Tibial nerve (tissue), 4 donors: Measurements from ENCODE around the gene CLEC4A.

Experiments
- EP300 ChIP-seq, 2 donors: sonication (generic); formaldehyde crosslinking; IDR thresholded peaks; one replicate each; pipeline ENCODE4 v1.6.1; 2017; ENCODE audit warnings: antibody characterized with exemption in 2 of 2, mild to moderate bottlenecking in 1 of 2
- POLR2A ChIP-seq, 2 donors: fragments of 450-650 bp; IDR thresholded peaks; one replicate each; pipeline ENCODE4 v1.6.1; 2017; ENCODE audit warnings: antibody characterized with exemption in 2 of 2, mild to moderate bottlenecking in 2 of 2, moderate library complexity in 2 of 2
- TF ChIP-seq, protein P1 (sequence below), 5 experiments: fragments of 200-600 bp in 3 of 5; fragments of 450-650 bp in 2 of 5; sonication (generic) in 3 of 5; IDR thresholded peaks; one replicate each; pipeline ENCODE4 v1.5.1; 2016 to 2019; ENCODE audit warnings: antibody characterized with exemption in 5 of 5, mild to moderate bottlenecking in 3 of 5, moderate library complexity in 2 of 5

DNA sequence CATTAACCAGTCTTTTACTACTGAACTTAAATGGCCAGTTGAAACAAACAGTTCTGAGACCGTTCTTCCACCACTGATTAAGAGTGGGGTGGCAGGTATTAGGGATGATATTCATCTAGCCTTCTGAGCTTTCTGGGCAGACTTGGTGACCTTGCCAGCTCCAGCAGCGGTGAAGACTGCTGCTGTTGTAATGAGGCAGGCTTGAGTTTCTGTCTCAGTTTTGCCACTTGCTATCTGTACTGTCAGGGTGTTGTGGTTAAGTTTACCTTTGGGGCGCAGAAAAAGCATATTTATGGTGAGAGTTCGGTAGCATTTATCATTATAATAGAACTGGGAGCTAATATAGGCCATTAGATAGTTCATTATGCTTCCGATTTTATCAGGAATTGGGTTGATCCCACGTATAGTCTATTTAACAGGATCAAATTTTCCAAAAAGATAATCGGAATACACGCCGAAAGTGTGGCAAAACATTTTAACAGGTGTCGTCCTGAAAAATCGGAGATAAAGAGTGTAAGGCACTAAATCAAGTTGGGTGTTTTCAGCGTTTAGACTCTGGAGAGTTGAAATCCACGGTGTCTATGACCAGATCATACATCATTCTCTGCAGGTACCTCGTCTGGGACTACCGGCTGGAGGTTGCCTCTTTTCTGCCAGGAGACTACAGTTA, 42.0 kb upstream of the CLEC4A start:
- TF ChIP-seq, protein P1, sequence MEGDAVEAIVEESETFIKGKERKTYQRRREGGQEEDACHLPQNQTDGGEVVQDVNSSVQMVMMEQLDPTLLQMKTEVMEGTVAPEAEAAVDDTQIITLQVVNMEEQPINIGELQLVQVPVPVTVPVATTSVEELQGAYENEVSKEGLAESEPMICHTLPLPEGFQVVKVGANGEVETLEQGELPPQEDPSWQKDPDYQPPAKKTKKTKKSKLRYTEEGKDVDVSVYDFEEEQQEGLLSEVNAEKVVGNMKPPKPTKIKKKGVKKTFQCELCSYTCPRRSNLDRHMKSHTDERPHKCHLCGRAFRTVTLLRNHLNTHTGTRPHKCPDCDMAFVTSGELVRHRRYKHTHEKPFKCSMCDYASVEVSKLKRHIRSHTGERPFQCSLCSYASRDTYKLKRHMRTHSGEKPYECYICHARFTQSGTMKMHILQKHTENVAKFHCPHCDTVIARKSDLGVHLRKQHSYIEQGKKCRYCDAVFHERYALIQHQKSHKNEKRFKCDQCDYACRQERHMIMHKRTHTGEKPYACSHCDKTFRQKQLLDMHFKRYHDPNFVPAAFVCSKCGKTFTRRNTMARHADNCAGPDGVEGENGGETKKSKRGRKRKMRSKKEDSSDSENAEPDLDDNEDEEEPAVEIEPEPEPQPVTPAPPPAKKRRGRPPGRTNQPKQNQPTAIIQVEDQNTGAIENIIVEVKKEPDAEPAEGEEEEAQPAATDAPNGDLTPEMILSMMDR (IDR thresholded peaks at IDR 0.05) = no peak
- no peak for TF ChIP-seq POLR2A (IDR thresholded peaks at IDR 0.05)
- no peak for TF ChIP-seq EP300 (IDR thresholded peaks at IDR 0.05)
